Measurements from ENCODE around the gene IPO8. TPM values are rescaled to one million over a fixed set of nuclear protein-coding genes. Genes with fewer than 3 reads are reported as not detected.

IPO8 gene
- total RNA-seq, 1 donor from 2014 or later: 39.2 TPM

- Mint-ChIP-seq H3K36me3 (ENCODE audit: low read depth, unreplicated experiment) (no peaks in the 10 kb centered on the region), H3K9me3 (ENCODE audit: unreplicated experiment) (no peaks in the 10 kb centered on the region), H3K4me1 (ENCODE audit: low read depth, unreplicated experiment) (peaks cover 12% of the 10 kb centered on the region), H3K27ac (ENCODE audit: unreplicated experiment) (no peak overlapping the region), H3K27me3 (ENCODE audit: low read depth, unreplicated experiment) (no peaks in the 10 kb centered on the region), H3K4me3 (ENCODE audit: unreplicated experiment) (no peak overlapping the region)
- H3K79me2 ChIP-seq (ENCODE audit: insufficient read depth, low read length): peaks cover 62% of the 10 kb centered on the region
- no peak overlapping the region for H3K27ac ChIP-seq (ENCODE audit: low read depth, low read length)
- no peak overlapping the region for H3K9ac ChIP-seq (ENCODE audit: low read length)
- no peaks in the 10 kb centered on the region for H3K36me3 ChIP-seq (ENCODE audit: insufficient read depth, low read length)
- H2AFZ ChIP-seq (ENCODE audit: low read depth, low read length): no peak overlapping the region
- no peaks in the 10 kb centered on the region for H3K9me3 ChIP-seq (ENCODE audit: insufficient read depth, low read depth, low read length)
- no peak overlapping the region for H3K4me2 ChIP-seq (ENCODE audit: low read length)
- FAIRE-seq: no peak
- H3K27me3 ChIP-seq (ENCODE audit: insufficient read depth, low read length): no peaks in the 10 kb centered on the region
- H3K4me1 ChIP-seq (ENCODE audit: insufficient read depth, low read length): peaks cover 18% of the 10 kb centered on the region
- no peak overlapping the region for H3K4me3 ChIP-seq (ENCODE audit: insufficient read depth, low read depth, low read length)
- peaks cover 21% of the 10 kb centered on the region for H4K20me1 ChIP-seq (ENCODE audit: insufficient read depth, low read length)
- no peak for TF ChIP-seq EZH2 (IDR thresholded peaks at IDR 0.05; ENCODE audit: insufficient read depth, low read length)
- no peak for TF ChIP-seq CTCF (IDR thresholded peaks at IDR 0.05; ENCODE audit: insufficient read depth, low read depth, low read length)
- DNase-seq (ENCODE audit: low read depth): peak; percentile 27
These were observed 3.2 kb downstream of the IPO8 start for GRCh38 chr12:30692470-30692869.

- peaks cover 16% of the 10 kb centered on the region for H3K4me1 Mint-ChIP-seq (ENCODE audit: low read depth, unreplicated experiment)
- no peaks in the 10 kb centered on the region for H3K9me3 Mint-ChIP-seq (ENCODE audit: unreplicated experiment)
- no peaks in the 10 kb centered on the region for H3K27me3 Mint-ChIP-seq (ENCODE audit: low read depth, unreplicated experiment)
- H2AFZ ChIP-seq (ENCODE audit: low read depth, low read length): no peak overlapping the region
- FAIRE-seq: no peak
- H3K36me3 ChIP-seq (ENCODE audit: insufficient read depth, low read length): no peaks in the 10 kb centered on the region
- no peaks in the 10 kb centered on the region for H3K9me3 ChIP-seq (ENCODE audit: insufficient read depth, low read depth, low read length)
- H3K4me2 ChIP-seq (ENCODE audit: low read length): peak overlapping the region; percentile 20
- H3K27ac Mint-ChIP-seq (ENCODE audit: unreplicated experiment): peak overlapping the region; percentile 21
- H3K79me2 ChIP-seq (ENCODE audit: insufficient read depth, low read length): peaks cover 62% of the 10 kb centered on the region
- H3K9ac ChIP-seq (ENCODE audit: low read length): no peak overlapping the region
- peaks cover 18% of the 10 kb centered on the region for H3K4me1 ChIP-seq (ENCODE audit: insufficient read depth, low read length)
- no peaks in the 10 kb centered on the region for H3K36me3 Mint-ChIP-seq (ENCODE audit: low read depth, unreplicated experiment)
- H3K4me3 Mint-ChIP-seq (ENCODE audit: unreplicated experiment): no peak overlapping the region
- no peaks in the 10 kb centered on the region for H3K27me3 ChIP-seq (ENCODE audit: insufficient read depth, low read length)
- no peak overlapping the region for H3K4me3 ChIP-seq (ENCODE audit: insufficient read depth, low read depth, low read length)
- TF ChIP-seq EZH2 (IDR thresholded peaks at IDR 0.05; ENCODE audit: insufficient read depth, low read length) (no peak), CTCF (IDR thresholded peaks at IDR 0.05; ENCODE audit: insufficient read depth, low read depth, low read length) (no peak)
- peak; percentile 70 for DNase-seq (ENCODE audit: low read depth)
- no peak overlapping the region for H3K27ac ChIP-seq (ENCODE audit: low read depth, low read length)
- peaks cover 21% of the 10 kb centered on the region for H4K20me1 ChIP-seq (ENCODE audit: insufficient read depth, low read length)
These were observed 4.4 kb downstream of the IPO8 start for GRCh38 chr12:30691122-30691879.
